Osteocyte (in vitro differentiated cells): ENCODE results near the gene FGD5. TPM values are rescaled to one million over a fixed set of nuclear protein-coding genes. Genes with fewer than 3 reads are reported as not detected.

Source experiments
- DNase-seq: peaks from one replicate; pipeline ENCODE4 v3.0.0; 2021; ENCODE audit warnings: mixed read lengths; ENCODE audit not compliant: unreplicated experiment; ENCODE audit errors: extremely low spot score
- H3K27ac Mint-ChIP-seq: one replicate; pipeline ENCODE4 v1.8.0; 2021; ENCODE audit warnings: mild to moderate bottlenecking, mixed read lengths; ENCODE audit not compliant: unreplicated experiment
- H3K27me3 Mint-ChIP-seq: one replicate; pipeline ENCODE4 v1.8.0; 2021; ENCODE audit warnings: mixed read lengths; ENCODE audit not compliant: unreplicated experiment
- H3K36me3 Mint-ChIP-seq: one replicate; pipeline ENCODE4 v1.8.0; 2021; ENCODE audit warnings: mixed read lengths; ENCODE audit not compliant: unreplicated experiment
- H3K4me1 Mint-ChIP-seq: one replicate; pipeline ENCODE4 v1.8.0; 2021; ENCODE audit warnings: mixed read lengths; ENCODE audit not compliant: unreplicated experiment
- H3K4me3 Mint-ChIP-seq: one replicate; pipeline ENCODE4 v1.8.0; 2021; ENCODE audit warnings: mild to moderate bottlenecking, moderate library complexity, mixed read lengths; ENCODE audit not compliant: unreplicated experiment
- H3K9me3 Mint-ChIP-seq: one replicate; pipeline ENCODE4 v1.8.0; 2021; ENCODE audit warnings: mixed read lengths; ENCODE audit not compliant: unreplicated experiment
- total RNA-seq: library from RNA; stranded (reverse); gene quantifications from 2 replicates; pipeline ENCODE4 v1.2.1, GENCODE V29; 2021
- TF ChIP-seq, protein P1 (sequence below): fragments of 200-600 bp; sonication (generic); IDR thresholded peaks from 2 replicates; pipeline ENCODE4 v1.5.0; 2021; ENCODE audit warnings: antibody characterized with exemption, mild to moderate bottlenecking, moderate library complexity

Gene FGD5
- total RNA-seq, 1 donor from 2014 or later = not detected

DNA sequence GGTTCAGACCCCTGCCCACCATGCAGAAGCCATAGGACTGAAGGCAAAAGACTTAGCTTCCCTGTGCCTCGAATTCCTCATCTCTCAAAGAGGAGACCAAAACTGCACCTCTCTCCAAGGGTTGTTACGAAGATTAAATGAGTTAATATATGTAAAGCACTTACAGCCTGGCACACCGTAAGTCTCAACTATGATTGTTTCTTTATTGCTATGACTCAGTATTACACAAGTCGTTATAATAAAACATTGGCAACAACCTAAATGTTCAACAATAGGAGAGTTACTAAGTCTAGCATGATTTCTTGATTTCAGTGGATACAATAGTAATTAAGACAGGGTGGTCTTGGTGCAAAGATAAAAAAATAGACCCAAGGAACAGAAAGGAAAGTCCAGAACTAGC is 19.6 kb upstream of the FGD5 start:
- TF ChIP-seq, protein P1, sequence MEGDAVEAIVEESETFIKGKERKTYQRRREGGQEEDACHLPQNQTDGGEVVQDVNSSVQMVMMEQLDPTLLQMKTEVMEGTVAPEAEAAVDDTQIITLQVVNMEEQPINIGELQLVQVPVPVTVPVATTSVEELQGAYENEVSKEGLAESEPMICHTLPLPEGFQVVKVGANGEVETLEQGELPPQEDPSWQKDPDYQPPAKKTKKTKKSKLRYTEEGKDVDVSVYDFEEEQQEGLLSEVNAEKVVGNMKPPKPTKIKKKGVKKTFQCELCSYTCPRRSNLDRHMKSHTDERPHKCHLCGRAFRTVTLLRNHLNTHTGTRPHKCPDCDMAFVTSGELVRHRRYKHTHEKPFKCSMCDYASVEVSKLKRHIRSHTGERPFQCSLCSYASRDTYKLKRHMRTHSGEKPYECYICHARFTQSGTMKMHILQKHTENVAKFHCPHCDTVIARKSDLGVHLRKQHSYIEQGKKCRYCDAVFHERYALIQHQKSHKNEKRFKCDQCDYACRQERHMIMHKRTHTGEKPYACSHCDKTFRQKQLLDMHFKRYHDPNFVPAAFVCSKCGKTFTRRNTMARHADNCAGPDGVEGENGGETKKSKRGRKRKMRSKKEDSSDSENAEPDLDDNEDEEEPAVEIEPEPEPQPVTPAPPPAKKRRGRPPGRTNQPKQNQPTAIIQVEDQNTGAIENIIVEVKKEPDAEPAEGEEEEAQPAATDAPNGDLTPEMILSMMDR = no peak
- no peaks in the 10 kb centered on the region for H3K4me1 Mint-ChIP-seq
- H3K36me3 Mint-ChIP-seq = no peaks in the 10 kb centered on the region
- DNase-seq = no peak
- H3K9me3 Mint-ChIP-seq = no peaks in the 10 kb centered on the region
- peaks cover 27% of the 10 kb centered on the region for H3K27me3 Mint-ChIP-seq
- H3K4me3 Mint-ChIP-seq = no peak overlapping the region
- no peak overlapping the region for H3K27ac Mint-ChIP-seq

- no peaks in the 10 kb centered on the region for H3K4me1 Mint-ChIP-seq
- no peak for DNase-seq
- no peak overlapping the region for H3K27ac Mint-ChIP-seq
- H3K27me3 Mint-ChIP-seq = peaks cover 23% of the 10 kb centered on the region
- no peaks in the 10 kb centered on the region for H3K9me3 Mint-ChIP-seq
- H3K4me3 Mint-ChIP-seq = no peak overlapping the region
- no peaks in the 10 kb centered on the region for H3K36me3 Mint-ChIP-seq
- TF ChIP-seq, protein P1 = no peak
These were observed 17.7 kb upstream of the FGD5 start for GRCh38 chr3:14801031-14801430.

DNA sequence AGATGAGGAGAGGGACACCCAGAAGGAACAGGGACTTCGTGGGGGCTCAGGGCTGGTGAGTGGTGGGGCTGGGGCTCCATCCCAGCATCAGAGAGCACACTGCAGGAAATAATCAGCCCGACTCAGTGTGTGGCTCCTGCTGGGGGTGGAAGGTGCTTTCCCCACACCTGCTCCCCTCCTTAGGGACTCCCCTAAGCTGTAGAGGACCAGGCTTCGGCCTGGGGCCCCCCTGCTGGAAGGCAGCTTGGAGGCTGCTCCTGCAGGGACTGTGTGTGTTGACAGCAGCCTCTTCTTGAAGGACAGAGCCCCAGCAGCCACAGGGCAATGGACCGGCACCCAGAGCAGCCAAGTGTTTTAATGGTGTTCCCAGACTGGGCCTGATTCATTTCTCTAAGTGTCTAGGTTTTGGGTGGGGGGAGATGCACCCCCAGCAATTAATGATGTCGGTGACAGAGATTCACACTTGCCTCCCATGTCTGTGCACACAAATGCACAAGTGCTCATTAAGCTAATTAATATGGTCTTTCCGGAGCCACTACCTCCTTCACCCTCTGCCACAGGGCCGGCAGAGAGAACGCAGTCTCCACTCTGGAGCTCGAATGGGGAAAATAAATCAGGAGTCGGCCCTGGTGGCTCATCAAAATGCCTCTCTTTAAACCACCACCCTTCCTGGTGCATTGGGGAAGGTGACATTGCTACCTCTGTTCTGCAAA is 16.9 kb upstream of the FGD5 start:
- Mint-ChIP-seq H3K4me1 (no peaks in the 10 kb centered on the region), H3K27ac (no peak overlapping the region), H3K27me3 (peaks cover 28% of the 10 kb centered on the region), H3K9me3 (no peaks in the 10 kb centered on the region), H3K36me3 (no peaks in the 10 kb centered on the region), H3K4me3 (no peak overlapping the region)
- TF ChIP-seq, protein P1 = no peak
- DNase-seq = no peak

GRCh38 chr3:14802381-14802731 is 16.4 kb upstream of the FGD5 start:
- no peak overlapping the region for H3K4me3 Mint-ChIP-seq
- DNase-seq = no peak
- H3K36me3 Mint-ChIP-seq = no peaks in the 10 kb centered on the region
- peaks cover 32% of the 10 kb centered on the region for H3K27me3 Mint-ChIP-seq
- no peak overlapping the region for H3K27ac Mint-ChIP-seq
- no peaks in the 10 kb centered on the region for H3K9me3 Mint-ChIP-seq
- TF ChIP-seq, protein P1 = no peak
- H3K4me1 Mint-ChIP-seq = no peaks in the 10 kb centered on the region

- peaks cover 38% of the 10 kb centered on the region for H3K27me3 Mint-ChIP-seq
- H3K4me1 Mint-ChIP-seq = no peaks in the 10 kb centered on the region
- H3K9me3 Mint-ChIP-seq = no peaks in the 10 kb centered on the region
These were observed 15.4 kb upstream of the FGD5 start for GRCh38 chr3:14803101-14803980.

More at GRCh38 chr3:14803101-14803980, 15.4 kb upstream of the FGD5 start:
- TF ChIP-seq, protein P1 = no peak
- DNase-seq = no peak
- Mint-ChIP-seq H3K4me3 (no peak overlapping the region), H3K27ac (no peak overlapping the region), H3K36me3 (no peaks in the 10 kb centered on the region)
